Kasumi-1 (cell line): ENCODE data around the gene PCDHGA8.

ENCODE experiments used
- DNase-seq, 2 experiments: peaks; one replicate each; lab custom pipeline; 2025; lab: John Stamatoyannopoulos, UW

Gene PCDHGA8

DNA sequence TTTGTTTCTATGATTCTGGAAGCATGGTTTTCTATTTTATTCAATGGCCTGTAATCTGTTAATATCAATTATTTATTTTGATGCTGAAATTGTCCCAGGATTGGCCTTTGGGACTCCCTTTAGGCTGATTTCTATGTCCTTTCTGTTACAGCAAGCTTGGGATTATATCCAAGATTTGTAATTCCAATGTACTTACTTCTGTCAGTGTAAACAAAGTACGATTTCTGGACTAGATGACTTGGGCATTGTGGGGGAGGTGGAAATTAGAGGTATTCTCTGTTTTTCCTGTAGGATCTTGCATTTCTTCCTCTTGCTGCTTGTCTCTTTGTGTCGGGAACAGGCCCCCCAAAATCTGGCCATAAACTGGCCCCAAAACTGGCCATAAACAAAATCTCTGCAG, 41.6 kb downstream of the PCDHGA8 start:
- DNase-seq, result no peak

DNA sequence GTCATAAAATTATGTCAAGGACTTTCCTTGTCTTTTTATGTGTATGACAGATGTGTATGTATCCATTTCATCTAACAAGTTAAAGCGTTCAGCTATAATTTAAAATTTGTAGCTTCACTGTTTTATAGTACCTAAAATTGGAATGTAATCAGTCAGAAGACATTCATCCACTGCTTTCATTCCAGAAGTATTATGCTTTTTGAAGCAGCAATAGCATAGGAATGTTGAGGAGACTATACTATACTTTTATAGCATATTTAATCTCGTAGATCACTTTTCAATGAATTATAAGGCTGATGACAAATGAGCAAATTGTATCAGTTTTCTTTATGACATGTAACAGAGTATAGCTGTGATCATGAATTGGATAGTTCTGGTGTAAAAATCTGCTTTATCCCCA, 44.8 kb downstream of the PCDHGA8 start:
- no peak for DNase-seq

DNA sequence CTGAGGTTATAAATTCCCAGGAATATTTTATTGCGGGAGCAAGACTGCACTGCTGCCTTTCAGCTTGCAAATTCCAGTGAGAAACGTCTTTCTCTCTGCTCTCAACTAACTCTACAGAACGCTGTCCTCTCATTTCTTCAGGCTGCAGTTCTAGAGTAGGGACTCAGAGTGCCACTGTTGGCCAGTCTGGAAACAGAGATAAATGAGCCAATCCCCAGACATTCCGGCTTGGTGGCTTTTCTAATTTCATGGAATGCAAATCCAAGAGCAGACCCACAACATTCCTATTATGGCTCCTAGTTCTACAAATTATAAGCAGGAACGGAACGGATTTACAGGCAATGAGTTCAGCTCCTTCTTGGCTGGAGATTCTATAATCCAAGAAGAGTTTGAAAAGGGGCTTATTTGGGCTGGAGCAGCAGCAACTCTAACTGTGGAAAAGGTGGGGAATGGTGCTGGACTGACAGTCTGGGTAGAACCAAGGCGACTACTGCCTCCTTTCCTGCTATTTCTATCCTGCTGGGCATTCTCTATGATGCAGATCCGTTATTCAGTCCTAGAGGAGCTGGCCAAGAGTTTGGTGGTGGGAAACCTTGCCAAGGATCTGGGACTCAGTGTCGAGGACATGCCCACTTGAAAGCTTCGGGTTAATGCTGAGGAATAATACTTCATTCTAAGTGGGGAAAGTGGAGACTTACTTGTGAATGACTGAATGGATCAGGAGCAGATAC, 47.1 kb downstream of the PCDHGA8 start:
- DNase-seq, result no peak

DNA sequence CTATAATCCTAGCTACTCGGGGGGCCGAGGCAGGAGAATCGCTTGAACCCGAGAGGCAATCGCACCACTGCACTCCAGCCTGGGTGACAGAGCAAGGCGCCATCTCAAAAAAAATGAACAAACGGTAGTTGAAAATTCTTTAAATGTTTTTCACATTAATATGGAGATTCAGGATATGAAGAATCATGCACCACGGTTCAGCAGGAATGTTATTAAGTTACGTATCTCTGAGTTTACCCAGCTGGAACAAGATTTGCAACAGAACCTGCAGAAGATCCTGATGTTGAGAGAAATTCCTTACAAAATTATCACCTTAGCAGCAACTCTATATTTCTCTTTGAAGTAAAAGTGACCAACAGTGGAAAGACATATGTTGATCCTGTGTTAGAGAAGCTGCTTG, 47.9 kb downstream of the PCDHGA8 start:
- no peak for DNase-seq

DNA sequence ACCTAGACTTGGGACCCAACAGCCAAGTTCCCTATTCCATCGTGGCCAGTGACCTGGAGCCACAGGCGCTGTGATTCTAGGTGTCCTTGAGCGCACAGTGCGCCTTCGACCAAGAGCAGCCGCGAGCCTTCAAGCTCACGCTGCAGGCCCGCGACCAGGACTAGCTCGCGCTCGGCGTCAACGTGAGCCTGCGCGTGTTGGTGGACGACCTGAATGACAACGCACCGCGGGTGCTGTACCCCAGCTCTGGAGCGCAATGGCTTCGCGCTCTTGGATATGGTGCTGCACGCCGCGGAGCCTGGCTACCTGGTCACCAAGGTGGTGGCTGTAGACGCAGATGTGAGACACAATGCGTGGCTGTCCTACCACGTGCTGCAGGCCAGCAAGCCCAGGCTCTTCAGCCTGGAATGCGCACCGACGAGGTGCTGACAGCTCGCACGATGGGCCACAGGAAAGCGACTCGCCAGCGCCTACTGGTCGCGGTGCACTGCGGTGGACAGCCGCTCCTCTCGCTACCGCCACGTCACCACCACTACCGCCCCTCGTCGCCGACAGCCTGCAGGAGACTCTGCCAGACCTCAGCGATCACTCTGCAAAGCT, 49.2 kb downstream of the PCDHGA8 start:
- no peak for DNase-seq
